Measurements from ENCODE around the gene CCL22.

- TF ChIP-seq POLR2AphosphoS5 (IDR thresholded peaks at IDR 0.05) (no peak), CTCF (IDR thresholded peaks at IDR 0.05) (no peak), POLR2A (IDR thresholded peaks at IDR 0.05; ENCODE audit: low read depth) (no peak), EP300 (IDR thresholded peaks at IDR 0.05) (no peak)
Measured at GRCh38 chr16:57371494-57372371, 13.2 kb downstream of the CCL22 start.

Measured in esophagus muscularis mucosa (tissue), 4 donors.